GM21576 (cell line): Measurements from ENCODE around the gene TK1.
"Not testable (repeated sequence)": the region's sequence is repeated elsewhere in the genome, so short reads cannot be mapped to it uniquely, and the experiment has no call there.

Experiments used
- ATAC-seq: cut with Tn5 transposase; IDR thresholded peaks from one replicate; pipeline ENCODE4 v1.9.1; 2021; ENCODE audit warnings: mild to moderate bottlenecking, moderate library complexity; ENCODE audit not compliant: unreplicated experiment

The TK1 gene

DNA sequence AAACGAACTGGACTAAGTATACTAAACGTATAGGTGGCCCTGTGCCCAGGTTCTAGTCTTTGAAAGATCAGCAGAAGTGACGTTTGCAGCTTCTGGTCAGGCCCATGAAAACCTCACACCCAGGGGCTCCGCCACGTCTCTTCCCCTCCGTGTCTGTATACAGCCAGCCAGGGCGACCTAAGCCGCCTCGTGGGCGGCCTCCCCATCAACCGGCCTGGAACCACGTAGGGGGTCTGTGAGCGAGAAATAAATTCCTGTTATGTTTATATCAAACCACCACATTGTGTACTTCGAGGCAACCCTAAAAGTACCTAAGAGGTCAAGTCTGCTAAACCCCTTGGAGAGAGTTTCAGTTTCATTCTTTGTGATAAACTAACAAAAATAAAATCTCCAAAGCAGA is 6.8 kb downstream of the TK1 start:
- ATAC-seq, result no peak

DNA sequence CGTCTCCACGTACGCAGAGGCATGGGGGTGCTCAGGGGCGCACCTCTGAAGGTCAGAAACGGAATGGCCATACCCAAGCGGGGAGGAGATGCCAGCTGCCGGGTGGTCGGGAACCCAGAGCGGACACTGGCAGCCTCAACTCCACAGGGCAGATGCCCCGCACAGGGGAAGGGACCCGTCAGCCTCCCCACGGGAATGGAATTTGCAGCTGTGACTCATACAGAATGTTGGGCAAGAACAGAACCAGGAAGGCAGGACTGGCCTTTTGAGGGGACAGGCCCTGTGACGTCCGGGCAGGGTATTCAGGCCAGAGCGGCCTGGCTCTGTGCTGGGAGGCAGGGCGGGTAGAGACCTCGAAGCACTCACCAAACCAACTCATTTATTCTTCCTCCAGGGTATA is 7.5 kb downstream of the TK1 start:
- ATAC-seq, result no peak

DNA sequence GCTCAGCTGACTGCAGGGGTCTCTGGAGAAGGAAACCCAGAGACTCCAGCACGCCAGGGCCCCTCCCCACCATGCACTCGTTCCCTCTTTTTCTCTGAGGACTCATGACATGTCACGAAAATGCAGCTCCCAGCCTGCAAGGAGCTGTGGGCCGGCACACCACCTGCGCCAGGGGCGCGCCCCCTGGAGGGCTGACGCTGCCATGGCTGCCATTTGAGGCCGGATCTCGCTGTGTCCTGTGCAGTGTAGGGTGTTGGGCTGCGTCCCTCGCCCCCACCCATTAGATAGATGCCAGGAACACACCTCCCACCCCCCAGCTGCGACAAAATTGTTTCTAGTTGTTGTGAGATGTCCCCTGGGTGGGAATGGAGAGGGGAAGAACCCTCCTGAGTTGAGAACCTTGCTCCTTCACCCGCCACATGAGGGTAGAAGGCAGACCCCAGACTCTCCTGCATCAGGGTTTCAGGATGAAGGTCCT is 10.3 kb downstream of the TK1 start:
- no peak for ATAC-seq

DNA sequence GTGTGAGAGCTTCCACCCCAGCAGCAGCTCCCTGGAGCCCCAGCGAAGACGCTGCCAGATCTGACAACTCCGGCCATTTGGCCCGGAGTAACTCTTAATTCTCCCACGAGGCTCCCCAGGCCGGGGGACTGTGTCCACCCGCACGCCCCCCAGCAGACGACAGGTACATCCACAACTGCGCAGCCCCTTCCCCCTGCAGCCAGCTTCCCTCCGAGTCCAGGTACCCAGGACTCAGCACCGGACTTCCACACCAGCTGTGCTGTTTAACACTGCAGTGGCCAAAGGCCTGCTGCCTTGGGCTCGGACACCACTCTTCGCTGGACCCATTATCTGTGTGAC is 11.2 kb downstream of the TK1 start:
- ATAC-seq, result no peak

DNA sequence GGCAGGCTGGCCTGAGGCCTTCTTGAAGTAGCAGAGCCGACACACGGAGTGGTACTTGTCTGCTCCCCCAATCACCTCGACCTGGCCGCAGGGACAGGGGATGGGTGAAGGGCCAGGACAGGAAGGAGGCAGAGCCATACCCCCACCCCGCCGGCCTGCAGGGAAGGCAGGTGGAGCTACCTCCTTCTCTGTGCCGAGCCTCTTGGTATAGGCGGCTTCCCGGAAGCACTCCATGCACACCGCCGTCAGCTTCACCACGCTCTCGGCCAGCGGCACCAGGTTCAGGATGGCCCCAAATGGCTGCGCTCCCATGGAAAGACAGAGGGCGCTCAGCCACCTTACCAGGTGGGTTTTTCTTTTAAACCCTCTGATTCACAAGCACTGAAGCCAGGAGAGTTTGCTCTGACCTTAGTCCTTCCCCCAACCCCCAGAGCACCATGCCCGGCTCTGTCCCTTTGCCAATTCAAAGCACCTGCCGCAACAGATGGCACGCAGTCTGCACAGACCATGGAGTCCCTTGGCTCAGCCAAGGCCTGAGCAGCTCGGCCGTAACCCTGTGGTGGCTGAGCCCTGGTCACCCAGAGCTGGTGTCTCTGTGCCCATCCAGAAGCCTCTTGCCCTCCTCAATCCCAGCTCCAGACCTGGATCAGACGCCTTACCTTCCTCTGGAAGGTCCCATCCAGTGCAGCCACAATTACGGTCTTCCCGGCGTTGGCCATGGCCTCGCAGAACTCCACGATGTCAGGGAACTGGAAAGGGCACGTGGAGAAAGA is 11.8 kb downstream of the TK1 start:
- ATAC-seq, result no peak

DNA sequence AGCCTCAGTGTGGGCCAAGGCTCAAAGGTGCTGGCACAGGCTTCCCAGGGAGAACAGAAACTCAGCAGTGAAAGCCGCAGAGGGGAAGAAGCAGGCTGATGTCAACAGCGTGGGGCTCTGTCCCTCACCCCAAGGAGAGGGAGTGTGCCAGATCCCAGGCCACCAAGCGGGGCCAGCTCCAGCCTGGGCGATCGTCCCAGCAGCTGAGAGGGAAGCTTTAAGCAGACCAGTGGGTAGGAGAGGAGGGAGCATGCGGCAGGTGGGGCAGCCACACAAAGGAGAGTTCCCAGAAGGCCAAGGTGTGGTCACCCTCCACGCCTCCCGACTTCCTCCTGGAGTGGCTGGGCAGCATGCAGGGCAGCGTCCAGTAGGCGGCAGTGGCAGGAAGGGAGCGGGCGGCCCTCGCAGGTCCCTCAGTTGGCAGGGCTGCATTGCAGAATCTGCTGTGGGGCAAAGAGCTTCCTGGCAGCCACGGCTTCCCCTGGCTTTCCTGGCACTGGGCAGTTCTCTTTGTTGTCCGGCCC is 12.4 kb downstream of the TK1 start:
- ATAC-seq, result no peak

DNA sequence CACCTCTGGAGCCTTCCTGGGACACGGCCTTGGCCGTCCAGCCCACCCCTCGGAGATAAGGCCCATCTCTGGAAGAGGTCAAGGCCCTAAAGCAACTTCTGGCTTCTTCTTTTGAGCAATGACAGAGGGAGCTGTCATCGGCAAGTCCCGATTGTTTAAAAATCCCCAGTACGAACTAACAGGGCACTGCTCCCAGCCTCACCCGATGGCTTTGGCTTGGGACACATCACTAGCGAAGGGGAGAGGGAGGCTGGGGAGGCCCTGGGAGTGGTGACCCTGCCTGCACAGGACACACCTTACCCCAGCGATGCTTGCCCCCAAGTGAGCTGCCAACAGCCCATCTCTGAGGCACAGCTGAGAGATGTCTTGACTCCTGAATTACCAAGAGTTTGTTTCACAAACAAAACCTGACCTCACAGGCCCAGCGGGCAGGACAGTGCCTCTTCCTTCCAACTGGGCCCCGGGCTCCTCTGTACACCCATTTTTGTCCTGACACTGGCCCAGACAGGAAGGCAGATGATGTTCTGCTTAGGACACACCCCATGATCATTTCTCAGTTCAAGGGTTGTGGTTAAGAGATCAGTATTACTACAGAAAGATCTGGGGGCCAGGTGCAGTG is 13.6 kb downstream of the TK1 start:
- ATAC-seq, result peak; percentile 34

DNA sequence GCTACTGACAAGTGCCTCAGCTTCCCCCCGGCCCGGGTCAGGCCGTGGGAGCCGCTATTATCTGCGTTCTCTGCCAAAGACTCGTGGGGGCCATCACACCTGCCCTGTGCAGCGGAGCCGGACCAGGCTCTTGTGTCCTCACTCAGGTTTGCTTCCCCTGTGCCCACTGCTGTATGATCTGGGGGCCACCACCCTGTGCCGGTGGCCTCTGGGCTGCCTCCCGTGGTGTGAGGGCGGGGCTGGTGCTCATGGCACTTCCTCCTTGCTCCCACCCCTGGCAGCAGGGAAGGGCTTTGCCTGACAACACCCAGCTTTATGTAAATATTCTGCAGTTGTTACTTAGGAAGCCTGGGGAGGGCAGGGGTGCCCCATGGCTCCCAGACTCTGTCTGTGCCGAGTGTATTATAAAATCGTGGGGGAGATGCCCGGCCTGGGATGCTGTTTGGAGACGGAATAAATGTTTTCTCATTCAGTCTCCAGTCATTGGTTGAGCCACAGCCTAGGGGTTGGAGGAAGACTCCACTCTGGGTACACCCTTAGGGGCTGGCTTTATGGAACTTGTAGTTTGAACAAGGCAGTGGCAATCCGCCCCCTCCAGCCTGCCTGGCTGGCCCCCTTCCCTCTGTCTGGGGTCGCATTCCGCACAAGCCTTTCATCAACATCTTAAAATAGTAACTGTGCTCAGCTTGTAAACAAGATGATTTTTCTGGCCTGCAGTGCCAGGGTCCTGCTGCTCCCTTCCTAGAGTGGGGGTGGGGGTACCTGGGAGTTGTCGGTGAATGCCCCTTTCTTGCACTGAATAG is 14.4 kb downstream of the TK1 start:
- ATAC-seq, result no peak

DNA sequence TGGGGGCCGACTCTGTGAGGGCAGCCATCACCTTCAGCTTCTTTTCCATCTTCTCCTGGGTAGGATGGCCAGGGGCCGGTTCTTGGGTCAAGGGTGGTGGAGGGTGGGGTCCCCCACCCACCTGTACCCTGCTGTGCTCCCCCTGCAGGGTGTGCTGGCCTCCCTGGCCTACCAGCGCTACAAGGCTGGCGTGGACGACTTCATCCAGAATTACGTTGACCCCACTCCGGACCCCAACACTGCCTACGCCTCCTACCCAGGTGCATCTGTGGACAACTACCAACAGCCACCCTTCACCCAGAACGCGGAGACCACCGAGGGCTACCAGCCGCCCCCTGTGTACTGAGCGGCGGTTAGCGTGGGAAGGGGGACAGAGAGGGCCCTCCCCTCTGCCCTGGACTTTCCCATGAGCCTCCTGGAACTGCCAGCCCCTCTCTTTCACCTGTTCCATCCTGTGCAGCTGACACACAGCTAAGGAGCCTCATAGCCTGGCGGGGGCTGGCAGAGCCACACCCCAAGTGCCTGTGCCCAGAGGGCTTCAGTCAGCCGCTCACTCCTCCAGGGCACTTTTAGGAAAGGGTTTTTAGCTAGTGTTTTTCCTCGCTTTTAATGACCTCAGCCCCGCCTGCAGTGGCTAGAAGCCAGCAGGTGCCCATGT is 15.1 kb downstream of the TK1 start:
- ATAC-seq, result not testable (repeated sequence)

DNA sequence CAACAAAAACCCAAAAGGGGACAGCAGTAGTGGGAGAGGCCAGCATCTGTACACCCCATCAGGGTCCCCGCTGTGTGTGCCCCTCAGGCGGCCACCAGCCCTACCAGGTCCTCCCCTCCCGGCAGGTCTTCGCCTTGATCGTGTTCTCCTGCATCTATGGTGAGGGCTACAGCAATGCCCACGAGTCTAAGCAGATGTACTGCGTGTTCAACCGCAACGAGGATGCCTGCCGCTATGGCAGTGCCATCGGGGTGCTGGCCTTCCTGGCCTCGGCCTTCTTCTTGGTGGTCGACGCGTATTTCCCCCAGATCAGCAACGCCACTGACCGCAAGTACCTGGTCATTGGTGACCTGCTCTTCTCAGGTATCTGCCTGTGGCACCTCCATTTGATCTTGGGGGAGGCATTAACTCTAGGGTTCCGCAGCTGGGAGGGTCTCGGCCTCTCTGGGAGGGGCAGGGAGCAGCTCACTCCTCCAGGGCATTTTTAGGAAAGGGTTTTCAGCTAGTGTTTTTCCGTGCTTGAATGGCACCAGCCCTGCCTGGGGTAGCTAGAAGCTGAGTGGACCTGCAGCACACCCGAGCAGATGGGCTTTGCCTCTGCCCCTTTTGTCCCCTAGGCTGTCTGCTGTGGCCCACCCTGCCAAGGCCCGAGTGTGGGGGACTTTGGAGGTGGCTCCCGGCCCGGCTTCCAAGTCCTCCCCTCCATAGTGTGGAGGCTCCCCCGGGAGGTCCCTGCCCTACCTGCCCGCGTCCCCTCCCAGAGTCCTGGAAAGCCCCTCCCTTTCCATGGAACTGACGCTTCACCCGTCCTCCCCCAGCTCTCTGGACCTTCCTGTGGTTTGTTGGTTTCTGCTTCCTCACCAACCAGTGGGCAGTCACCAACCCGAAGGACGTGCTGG is 15.9 kb downstream of the TK1 start:
- ATAC-seq, result no peak

DNA sequence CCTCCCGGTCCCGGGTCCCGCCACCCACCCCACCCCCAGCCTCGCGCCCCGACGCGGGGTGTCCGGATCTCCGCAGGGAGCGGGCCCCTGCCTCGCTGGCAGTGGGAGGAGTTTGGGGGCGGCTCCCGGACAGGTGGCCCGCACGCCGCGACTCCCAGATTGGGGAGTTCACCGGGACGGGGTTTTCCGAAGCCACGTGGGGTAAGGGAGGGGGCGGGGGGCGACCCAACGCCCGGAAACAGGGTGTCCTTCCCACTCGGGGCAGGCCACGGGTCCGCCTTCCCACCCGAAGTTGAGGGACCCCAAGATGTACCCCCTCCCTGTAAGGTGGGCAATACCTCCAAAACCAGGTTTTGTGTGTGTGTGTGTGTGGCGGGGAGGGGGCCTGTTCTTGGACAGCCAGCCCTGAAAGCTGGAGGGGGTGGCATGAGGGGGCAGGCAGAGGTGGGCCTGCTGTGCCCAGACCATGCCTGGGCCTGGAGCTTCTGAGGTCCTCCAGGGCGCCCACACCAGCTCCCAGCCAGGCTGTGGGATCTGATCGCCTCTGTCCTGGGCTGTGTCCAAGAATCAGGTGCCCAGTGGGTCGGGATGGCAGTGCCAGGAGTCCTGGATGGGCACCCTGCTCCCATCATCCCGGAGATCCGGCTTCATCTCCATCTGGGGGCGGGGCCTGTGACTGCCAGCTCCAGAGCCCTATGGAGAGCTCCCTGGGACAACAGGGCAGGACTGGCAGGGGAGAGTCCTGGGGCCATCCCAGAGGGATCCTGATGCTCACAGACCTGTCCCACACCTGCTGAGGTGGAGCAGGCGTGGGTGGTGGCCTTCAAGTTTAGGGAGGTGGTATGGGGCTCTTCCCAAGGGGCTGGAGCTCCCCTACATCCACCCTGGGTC is 17.7 kb downstream of the TK1 start:
- no peak for ATAC-seq

DNA sequence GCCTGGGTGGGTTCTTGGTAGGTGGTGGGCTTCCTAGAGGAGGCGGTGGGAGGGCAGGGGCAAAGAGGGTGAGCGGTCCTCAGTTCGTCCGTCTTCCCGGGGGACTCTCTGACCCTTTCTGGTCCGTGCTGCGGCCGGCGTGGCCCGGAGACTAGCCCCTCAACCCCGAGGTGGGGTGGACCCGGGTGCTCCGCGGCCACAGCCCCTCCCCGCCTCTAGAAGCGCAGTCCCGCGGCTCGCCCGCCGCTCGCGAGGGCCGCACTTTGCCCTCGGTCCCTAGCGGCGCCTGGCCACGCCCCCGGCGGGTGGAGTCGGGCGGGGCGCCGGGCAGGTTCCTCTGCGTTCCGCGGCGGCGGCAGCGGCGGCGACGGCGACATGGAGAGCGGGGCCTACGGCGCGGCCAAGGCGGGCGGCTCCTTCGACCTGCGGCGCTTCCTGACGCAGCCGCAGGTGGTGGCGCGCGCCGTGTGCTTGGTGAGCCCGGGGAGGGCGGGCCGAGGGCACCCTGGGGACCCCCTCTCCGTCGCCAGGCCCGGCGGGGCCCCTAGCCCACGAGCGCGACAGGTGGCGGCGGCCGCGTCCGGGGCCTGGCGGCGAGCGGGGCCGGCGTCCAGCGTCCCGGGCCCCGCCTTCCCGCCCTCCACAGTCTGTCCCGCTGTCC is 18.5 kb downstream of the TK1 start, which contains the start of gene SYNGR2:
TSS of gene SYNGR2 (plus strand) at position 340 of the 661 bp plus-strand sequence. CDS start at position 376, 36 bp downstream.
- ATAC-seq, result no peak

DNA sequence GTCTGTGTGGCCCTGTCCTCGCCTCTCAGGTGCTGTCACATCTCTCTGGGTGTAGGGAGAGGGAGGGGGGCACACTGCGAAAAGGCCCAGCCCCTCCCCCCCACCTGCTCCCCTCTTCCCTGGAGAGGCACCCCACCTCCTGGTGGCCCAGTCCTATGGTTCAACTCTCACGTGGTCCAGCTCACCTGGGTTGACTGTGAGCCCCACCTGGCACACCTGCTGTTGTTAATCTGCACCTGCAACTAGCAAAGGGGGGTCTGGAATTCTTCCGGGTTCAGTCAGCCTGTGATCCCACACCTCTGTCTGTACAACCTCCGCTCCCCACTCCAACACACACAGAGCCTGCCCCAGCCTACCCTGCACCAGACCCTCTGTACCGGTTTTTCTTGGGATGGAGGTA is 20.4 kb downstream of the TK1 start:
- ATAC-seq, result no peak

DNA sequence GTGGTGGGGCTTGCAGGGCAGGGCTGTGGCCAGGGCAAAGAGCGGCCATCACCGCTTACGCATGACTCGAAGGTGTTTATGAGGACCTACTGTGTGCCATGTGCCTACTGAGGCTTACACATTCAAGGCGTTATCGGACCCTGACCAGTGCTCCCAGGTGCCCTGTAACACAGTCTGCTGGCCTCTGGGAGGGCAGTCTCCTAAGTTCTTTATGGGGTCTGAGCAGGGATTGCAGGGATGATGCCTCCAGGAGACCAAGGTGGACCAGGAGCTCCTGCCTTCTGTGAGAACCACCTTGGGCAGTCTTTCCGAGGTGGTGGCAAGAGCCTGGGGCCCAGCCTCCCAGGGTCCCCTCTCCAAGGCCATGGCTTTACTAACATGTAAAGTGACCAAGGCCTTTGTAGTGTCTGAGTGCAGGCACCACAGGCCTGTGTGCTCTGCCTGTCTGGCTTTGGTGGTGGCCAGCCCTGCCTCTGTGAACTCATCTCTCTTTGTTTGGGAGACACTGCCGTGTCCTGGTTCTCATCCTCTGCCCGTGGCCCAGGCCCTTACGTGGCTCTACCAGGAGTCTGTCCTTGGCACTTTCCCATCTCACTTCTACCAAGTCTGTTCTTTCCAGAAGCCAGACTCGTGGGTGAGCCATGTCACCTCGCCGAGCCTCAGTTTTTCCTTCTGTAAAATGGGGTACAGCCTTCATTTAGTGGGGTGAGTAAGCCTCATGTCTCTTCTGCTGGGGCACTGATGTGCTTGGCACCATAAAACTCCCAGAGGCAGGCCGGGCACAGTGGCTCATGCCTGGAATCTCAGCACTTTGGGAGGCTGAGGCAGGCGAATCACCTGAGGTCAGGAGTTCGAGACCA is 21.9 kb downstream of the TK1 start:
- no peak for ATAC-seq

DNA sequence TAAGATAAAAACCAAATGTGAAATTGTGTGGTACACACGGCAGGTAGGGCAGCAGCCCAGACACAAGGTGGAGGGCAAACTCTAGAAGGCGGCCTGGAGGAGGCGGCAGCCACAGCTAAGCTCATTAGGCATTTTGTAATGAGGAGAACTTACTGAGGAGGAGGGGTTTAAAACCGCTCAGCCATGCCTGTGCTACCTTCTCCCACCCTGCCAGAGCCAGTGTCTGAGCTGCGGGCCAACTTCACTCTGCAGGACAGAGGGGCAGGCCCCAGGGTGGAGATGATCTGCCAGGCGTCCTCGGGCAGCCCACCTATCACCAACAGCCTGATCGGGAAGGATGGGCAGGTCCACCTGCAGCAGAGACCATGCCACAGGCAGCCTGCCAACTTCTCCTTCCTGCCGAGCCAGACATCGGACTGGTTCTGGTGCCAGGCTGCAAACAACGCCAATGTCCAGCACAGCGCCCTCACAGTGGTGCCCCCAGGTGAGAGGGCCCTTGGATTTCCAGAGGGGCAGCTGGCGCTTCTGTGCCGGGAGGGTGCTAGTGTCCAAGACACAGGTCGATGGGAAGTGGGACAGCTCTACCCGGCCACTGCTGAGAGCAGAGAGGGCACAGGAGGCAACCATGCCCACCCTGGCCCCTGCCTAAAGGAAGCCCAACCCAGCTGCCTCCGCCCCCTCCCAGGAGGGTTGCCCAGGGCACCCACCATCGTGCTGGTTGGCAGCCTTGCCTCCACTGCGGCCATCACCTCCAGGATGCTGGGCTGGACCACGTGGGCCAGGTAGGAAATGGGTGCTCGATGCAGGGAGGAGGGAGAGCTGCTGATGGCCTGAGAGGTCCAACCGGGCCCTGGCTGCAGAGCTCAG is 22.7 kb downstream of the TK1 start:
- ATAC-seq, result no peak

DNA sequence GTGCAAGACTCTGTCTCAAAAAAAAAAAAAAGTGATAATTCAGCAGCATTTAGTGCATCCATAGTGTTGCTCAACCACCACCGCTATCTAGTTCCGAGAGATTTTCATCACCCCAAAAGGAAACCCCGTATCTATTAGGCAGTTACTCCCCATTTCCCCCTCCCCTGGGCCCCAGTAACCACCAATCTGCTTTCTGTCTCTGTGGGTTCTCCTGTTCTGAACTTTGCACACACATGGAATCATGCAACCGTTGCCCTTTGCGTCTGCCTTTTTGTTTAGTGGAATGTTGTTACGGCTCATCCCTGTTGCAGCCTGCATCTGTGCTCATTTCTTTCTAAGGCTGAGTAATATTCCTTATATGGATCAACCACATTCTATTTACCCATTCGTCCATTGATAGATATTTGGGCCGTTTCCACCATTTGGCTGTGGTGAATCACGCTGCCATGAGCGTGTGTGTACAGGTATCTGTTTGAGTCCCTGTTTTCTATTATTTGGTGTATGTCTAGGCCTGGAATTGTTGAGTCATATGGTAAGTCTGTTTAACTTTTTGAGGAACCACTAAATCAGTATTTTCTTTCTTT is 27.2 kb downstream of the TK1 start:
- no peak for ATAC-seq
